ENCODE data around the gene ENO2.

Gene ENO2

GRCh38 chr12:6957151-6957701 lies 42.8 kb downstream of the ENO2 start:
- FAIRE-seq (peak; percentile 44), DNase-seq (ENCODE audit: insufficient read length) (no peak)
- TF ChIP-seq POLR2A (IDR thresholded peaks at IDR 0.05; ENCODE audit: low read depth, low read length) (peak; percentile 6; the same call in 1 of the 2 replicates), POLR2AphosphoS5 (IDR thresholded peaks at IDR 0.05; ENCODE audit: low read depth, low read length) (no peak)

DNA sequence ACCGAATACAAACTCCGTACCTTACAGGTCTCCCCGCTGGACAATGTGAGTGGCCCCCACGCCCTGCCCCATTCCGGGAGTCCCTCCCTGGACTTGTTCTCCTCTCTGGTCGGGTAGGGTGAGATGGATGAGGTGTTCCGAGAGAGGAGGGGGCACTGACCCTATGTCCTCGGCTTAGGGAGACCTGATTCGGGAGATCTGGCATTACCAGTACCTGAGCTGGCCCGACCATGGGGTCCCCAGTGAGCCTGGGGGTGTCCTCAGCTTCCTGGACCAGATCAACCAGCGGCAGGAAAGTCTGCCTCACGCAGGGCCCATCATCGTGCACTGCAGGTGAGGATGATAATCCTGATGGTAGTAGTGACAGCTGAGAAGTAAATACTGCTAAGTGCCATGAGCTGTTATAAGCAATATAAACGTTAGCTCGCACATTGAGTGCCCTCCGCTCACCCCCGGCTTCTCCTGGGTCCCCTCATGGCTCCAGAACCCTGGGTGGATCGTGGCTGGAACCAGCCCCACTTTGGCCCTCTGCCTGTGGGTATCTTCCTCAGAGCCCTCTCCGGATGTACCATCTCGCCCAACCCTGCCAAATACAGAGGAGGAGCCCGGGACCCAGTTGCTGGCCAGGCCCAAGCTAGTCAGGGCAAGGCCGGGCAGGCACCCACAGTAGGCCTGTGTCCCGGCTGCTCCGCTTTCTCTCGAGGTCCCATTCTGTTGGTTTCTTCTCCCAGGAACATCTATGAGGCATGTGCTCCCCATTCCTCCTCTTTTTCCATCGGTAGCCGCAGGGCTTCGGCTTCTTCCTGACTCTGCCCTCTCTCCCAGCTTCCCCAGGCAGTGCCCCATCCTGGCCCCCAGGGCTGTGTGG lies 43.6 kb downstream of the ENO2 start:
- DNase-seq (ENCODE audit: insufficient read length) (no peak), FAIRE-seq (peak; percentile 36)
- no peak; the same call in none of the 2 replicates for TF ChIP-seq POLR2A (IDR thresholded peaks at IDR 0.05; ENCODE audit: low read depth, low read length)
- 0 out of 2 replicates have a peak, but pooled peaks have one; percentile 23 for TF ChIP-seq TAF1 (IDR thresholded peaks at IDR 0.05; ENCODE audit: borderline replicate concordance, low read depth, low read length)
- TF ChIP-seq POLR2AphosphoS5 (IDR thresholded peaks at IDR 0.05; ENCODE audit: low read depth, low read length) = peak; percentile 28; the same call in 1 of the 2 replicates

DNA sequence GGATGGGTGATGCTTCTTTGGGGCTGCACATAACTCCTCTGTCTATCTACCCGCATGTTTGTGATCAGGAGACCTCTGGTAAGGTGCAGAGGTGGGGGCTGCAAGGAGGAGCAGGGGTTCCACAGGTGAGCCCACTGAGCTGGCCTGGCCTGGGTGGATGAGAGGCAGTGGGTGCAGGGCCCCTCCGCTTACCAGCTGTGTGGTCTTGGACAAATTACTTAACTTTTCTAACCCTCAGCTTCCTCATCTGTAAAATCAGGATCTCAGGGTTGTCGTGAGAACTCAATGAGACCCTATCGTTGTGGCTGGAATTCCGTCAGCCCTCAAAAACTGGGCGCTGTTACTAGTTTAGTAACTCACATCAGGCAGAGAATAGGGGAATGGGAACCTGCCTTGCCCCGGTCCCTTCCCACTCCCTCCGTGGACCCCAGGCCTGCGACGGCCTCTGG lies 44.3 kb downstream of the ENO2 start:
- no peak for TF ChIP-seq TAF1 (IDR thresholded peaks at IDR 0.05; ENCODE audit: borderline replicate concordance, low read depth, low read length)
- no peak; the same call in 1 of the 2 replicates for TF ChIP-seq POLR2A (IDR thresholded peaks at IDR 0.05; ENCODE audit: low read depth, low read length)
- TF ChIP-seq POLR2AphosphoS5 (IDR thresholded peaks at IDR 0.05; ENCODE audit: low read depth, low read length) = no peak; the same call in none of the 2 replicates
- no peak for FAIRE-seq

GRCh38 chr12:6959058-6959804 lies 44.9 kb downstream of the ENO2 start:
- DNase-seq (ENCODE audit: insufficient read length) (no peak), FAIRE-seq (peak; percentile 95)
- peak; percentile 52 for TF ChIP-seq POLR2A (IDR thresholded peaks at IDR 0.05; ENCODE audit: low read depth, low read length)
- TF ChIP-seq POLR2AphosphoS5 (IDR thresholded peaks at IDR 0.05; ENCODE audit: low read depth, low read length) = 0 out of 2 replicates have a peak, but pooled peaks have one; percentile 15
- peak; percentile 21; the same call in 1 of the 2 replicates for TF ChIP-seq TAF1 (IDR thresholded peaks at IDR 0.05; ENCODE audit: borderline replicate concordance, low read depth, low read length)

More for the DNA sequence above, 44.3 kb downstream of the ENO2 start:
- DNase-seq (ENCODE audit: insufficient read length) = no peak

GRCh38 chr12:6959805-6960592 lies 45.6 kb downstream of the ENO2 start:
- FAIRE-seq (peak; percentile 17), DNase-seq (ENCODE audit: insufficient read length) (no peak)
- TF ChIP-seq POLR2A (IDR thresholded peaks at IDR 0.05; ENCODE audit: low read depth, low read length) = no peak
- TF ChIP-seq TAF1 (IDR thresholded peaks at IDR 0.05; ENCODE audit: borderline replicate concordance, low read depth, low read length) = no peak
- no peak; the same call in 1 of the 2 replicates for TF ChIP-seq POLR2AphosphoS5 (IDR thresholded peaks at IDR 0.05; ENCODE audit: low read depth, low read length)

GRCh38 chr12:6960593-6961277 lies 46.4 kb downstream of the ENO2 start:
- no peak for DNase-seq (ENCODE audit: insufficient read length)
- no peak for FAIRE-seq
- TF ChIP-seq POLR2AphosphoS5 (IDR thresholded peaks at IDR 0.05; ENCODE audit: low read depth, low read length) (peak; percentile 17), TAF1 (IDR thresholded peaks at IDR 0.05; ENCODE audit: borderline replicate concordance, low read depth, low read length) (no peak), POLR2A (IDR thresholded peaks at IDR 0.05; ENCODE audit: low read depth, low read length) (peak; percentile 55; the same call in 1 of the 2 replicates)

- TF ChIP-seq POLR2A (IDR thresholded peaks at IDR 0.05; ENCODE audit: low read depth, low read length) (no peak; the same call in 1 of the 2 replicates), POLR2AphosphoS5 (IDR thresholded peaks at IDR 0.05; ENCODE audit: low read depth, low read length) (no peak; the same call in 1 of the 2 replicates), TAF1 (IDR thresholded peaks at IDR 0.05; ENCODE audit: borderline replicate concordance, low read depth, low read length) (no peak)
- no peak for DNase-seq (ENCODE audit: insufficient read length)
- FAIRE-seq = peak; percentile 95
Measured at GRCh38 chr12:6961278-6961694, 46.9 kb downstream of the ENO2 start.

DNA sequence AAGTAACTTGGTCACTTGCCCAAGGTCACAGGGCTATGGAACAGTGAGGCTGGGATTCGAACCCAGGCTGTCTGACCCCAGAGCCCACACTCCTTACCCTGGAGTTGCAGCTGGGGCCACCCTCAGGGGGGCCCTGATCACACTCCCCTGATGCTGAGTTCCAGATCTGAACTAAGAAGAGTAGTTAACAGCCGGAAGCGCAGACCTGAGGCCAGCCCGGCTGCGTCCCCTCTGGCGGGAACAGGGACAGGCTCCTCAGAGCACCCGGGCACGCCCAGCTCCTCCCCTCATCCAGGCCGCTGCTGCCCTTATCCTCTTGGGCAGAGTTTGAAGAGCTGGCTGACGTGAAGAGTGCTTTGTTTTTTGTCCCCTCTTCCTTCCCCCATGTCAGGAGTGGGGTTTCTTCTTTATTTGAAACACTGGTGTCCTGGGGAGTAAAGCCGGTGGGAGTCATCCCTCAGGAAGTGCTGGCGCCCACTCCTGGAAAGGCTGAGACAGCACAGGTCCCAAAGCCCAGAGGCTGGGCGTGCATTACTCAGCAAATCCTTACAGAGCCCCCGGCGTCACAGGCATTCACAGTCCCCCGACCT lies 47.4 kb downstream of the ENO2 start:
- DNase-seq (ENCODE audit: insufficient read length) = no peak
- TF ChIP-seq TAF1 (IDR thresholded peaks at IDR 0.05; ENCODE audit: borderline replicate concordance, low read depth, low read length) (peak; percentile 42; the same call in 1 of the 2 replicates), POLR2AphosphoS5 (IDR thresholded peaks at IDR 0.05; ENCODE audit: low read depth, low read length) (peak; percentile 79; the same call in 1 of the 2 replicates), POLR2A (IDR thresholded peaks at IDR 0.05; ENCODE audit: low read depth, low read length) (peak; percentile 62)
- no peak for FAIRE-seq

- DNase-seq (ENCODE audit: insufficient read length) (no peak), FAIRE-seq (no peak)
- TF ChIP-seq POLR2A (IDR thresholded peaks at IDR 0.05; ENCODE audit: low read depth, low read length) = peak; percentile 6
- TF ChIP-seq POLR2AphosphoS5 (IDR thresholded peaks at IDR 0.05; ENCODE audit: low read depth, low read length) = no peak; the same call in 1 of the 2 replicates
- 0 out of 2 replicates have a peak, but pooled peaks have one; percentile 7 for TF ChIP-seq TAF1 (IDR thresholded peaks at IDR 0.05; ENCODE audit: borderline replicate concordance, low read depth, low read length)
Measured at GRCh38 chr12:6962285-6963015, 48.1 kb downstream of the ENO2 start.
